CD4-positive, alpha-beta T cell treated with Interleukin-2 at 100 ng/mL for 4 hours (primary cell): ENCODE measurements around the gene EIF4EBP3.
"Not testable (repeated sequence)": the region's sequence is repeated elsewhere in the genome, so short reads cannot be mapped to it uniquely, and the experiment has no call there.

Source experiments
- DNase-seq: peaks from one replicate; pipeline ENCODE4 v3.0.0-alpha.2; 2020; ENCODE audit warnings: low spot score

EIF4EBP3 gene

GRCh38 chr5:140579188-140579747, 31.8 kb downstream of the EIF4EBP3 start:
- not testable (repeated sequence) for DNase-seq

- no peak for DNase-seq
These were observed 40.0 kb downstream of the EIF4EBP3 start for GRCh38 chr5:140587495-140587894.

- DNase-seq: no peak
These were observed 41.0 kb downstream of the EIF4EBP3 start for GRCh38 chr5:140588311-140589070.

- no peak for DNase-seq
These were observed 43.4 kb downstream of the EIF4EBP3 start for GRCh38 chr5:140590861-140591260.

- no peak for DNase-seq
These were observed 44.4 kb downstream of the EIF4EBP3 start for GRCh38 chr5:140591747-140592372.

GRCh38 chr5:140593070-140593469, 45.6 kb downstream of the EIF4EBP3 start:
- DNase-seq: not testable (repeated sequence)

GRCh38 chr5:140594169-140594568, 46.7 kb downstream of the EIF4EBP3 start:
- no peak for DNase-seq

GRCh38 chr5:140595538-140596300, 48.3 kb downstream of the EIF4EBP3 start:
- no peak for DNase-seq

GRCh38 chr5:140596321-140596741, 48.9 kb downstream of the EIF4EBP3 start:
- DNase-seq: no peak

- DNase-seq: no peak
These were observed 51.4 kb downstream of the EIF4EBP3 start for GRCh38 chr5:140598836-140599235.
